Measurements from ENCODE around the gene BNC2.

Gene BNC2

GRCh38 chr9:16846367-16846766, 24.1 kb downstream of the BNC2 start:
- no peak for DNase-seq (ENCODE audit: low read depth)
- TF ChIP-seq CTCF (IDR thresholded peaks at IDR 0.05; ENCODE audit: low read depth, low read length, missing control alignments) = no peak
- no peak overlapping the region for H3K4me3 ChIP-seq (ENCODE audit: low read depth, low read length)

DNA sequence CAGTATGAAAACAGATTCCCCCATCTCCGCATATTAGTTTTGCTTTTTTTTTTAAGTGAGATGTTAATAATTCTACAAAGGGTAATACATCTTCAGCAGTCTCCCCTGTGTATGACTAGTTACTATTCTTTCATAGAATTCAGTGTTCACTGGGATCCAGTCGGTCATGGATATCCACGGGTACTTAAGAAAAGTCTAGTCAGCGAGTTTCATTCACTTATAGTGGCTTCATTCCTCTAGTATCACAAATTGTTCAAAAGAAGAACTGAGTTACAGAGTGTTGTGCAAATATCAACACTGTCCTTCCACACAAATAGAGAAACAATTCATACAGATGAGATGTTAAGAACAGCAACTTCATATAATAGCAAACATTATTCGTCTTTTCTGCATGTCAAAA, 35.7 kb downstream of the BNC2 start:
- no peak for TF ChIP-seq CTCF (IDR thresholded peaks at IDR 0.05; ENCODE audit: low read depth, low read length, missing control alignments)
- no peak overlapping the region for H3K4me3 ChIP-seq (ENCODE audit: low read depth, low read length)
- no peak for DNase-seq (ENCODE audit: low read depth)

DNA sequence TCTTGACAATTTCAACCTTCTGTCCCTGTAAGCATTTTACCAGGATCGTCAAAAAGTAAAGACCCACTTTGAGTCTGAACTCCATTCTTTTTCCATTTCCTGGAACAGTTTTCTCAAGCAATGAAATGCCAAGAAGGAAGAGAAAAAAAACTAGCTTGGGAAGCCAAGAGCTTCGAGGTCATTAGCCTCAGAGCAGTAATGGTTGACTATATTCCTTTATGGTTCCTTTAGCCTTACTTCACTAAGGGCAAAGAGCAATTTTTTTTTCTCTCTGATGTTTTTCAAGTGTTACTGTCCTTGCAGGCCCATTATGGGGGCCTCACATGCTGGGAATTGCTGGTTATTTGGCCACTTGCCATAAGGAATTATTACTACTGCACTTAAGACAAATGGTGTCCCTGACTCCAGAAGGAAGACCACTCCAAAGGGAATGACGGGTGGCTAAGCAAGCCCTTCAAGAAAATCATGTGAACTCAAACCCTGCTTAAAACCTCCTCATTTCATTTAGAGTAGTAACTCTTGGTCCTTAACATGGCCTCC, 37.1 kb downstream of the BNC2 start:
- no peak overlapping the region for H3K4me3 ChIP-seq (ENCODE audit: low read depth, low read length)
- TF ChIP-seq CTCF (IDR thresholded peaks at IDR 0.05; ENCODE audit: low read depth, low read length, missing control alignments) = no peak
- no peak for DNase-seq (ENCODE audit: low read depth)

DNA sequence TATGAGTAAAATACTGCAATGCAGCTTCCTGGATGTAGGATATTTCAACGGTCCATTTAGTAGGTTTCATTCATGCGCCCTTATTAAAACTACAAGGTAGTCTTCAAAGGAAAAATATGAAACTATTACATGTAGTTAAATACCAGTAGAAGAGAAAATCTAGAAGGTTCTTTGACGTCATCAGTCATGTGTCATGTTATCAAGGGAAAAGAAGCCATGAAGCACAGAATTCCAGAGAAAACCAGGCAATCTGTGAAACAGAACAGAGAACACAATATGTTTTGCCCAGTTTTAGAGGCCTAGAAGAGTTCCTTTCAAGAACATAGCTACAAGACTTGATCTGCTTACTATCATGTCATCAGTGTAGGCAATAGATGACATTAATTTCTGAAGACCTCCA, 38.4 kb downstream of the BNC2 start:
- no peak for DNase-seq (ENCODE audit: low read depth)
- H3K4me3 ChIP-seq (ENCODE audit: low read depth, low read length) = no peak overlapping the region
- no peak for TF ChIP-seq CTCF (IDR thresholded peaks at IDR 0.05; ENCODE audit: low read depth, low read length, missing control alignments)

DNA sequence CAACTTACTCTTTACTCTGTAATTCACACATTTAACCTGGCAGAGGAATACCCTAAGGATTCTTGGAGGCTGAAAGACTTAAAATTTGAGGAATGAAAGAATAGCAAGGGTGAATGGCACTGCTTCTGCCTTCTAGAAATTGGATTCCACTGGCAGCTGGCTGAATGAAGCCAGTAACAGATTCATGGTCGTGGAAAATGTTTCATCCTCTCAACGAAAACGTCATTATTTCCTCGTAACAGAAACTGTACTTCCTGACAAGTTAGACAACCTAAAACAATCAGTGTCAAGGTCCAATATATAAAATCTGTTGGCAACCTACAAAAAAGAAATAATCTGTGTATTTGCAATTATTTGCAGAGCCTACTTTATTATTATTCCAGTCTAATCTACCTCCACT, 39.7 kb downstream of the BNC2 start:
- no peak overlapping the region for H3K4me3 ChIP-seq (ENCODE audit: low read depth, low read length)
- no peak for DNase-seq (ENCODE audit: low read depth)
- TF ChIP-seq CTCF (IDR thresholded peaks at IDR 0.05; ENCODE audit: low read depth, low read length, missing control alignments) = no peak

- DNase-seq (ENCODE audit: low read depth) = no peak
- no peak overlapping the region for H3K4me3 ChIP-seq (ENCODE audit: low read depth, low read length)
- no peak for TF ChIP-seq CTCF (IDR thresholded peaks at IDR 0.05; ENCODE audit: low read depth, low read length, missing control alignments)
Observed at GRCh38 chr9:16828340-16829281, 41.9 kb downstream of the BNC2 start.
